SK-N-SH (cell line): ENCODE data around the gene SLC25A28. TPM values are rescaled to one million over a fixed set of nuclear protein-coding genes. Genes with fewer than 3 reads are reported as not detected.

ENCODE experiments used
- CTCF ChIA-PET: fragments of 300-600, 350-600 bp; formaldehyde crosslinking; extraction: SDS; loops from one replicate; lab custom pipeline; 2021; lab: Yijun Ruan, JAX
- POLR2A ChIA-PET: fragments of 350-600 bp; sonication (Branson Sonifier 250); formaldehyde crosslinking; extraction: SDS; loops from one replicate; lab custom pipeline; 2020; ENCODE audit warnings: antibody characterized with exemption, inconsistent platforms; lab: Yijun Ruan, JAX
- DNase-seq: peaks from one replicate; pipeline ENCODE4 v3.0.0; 2012
- H2AFZ ChIP-seq: fragments of 200-600 bp; sonication (generic); 2 replicates; pipeline ENCODE4 v1.8.1; 2016; ENCODE audit warnings: antibody characterized with exemption, mild to moderate bottlenecking, low read depth
- H3F3A ChIP-seq: fragments of 200-600 bp; sonication (generic); replicated peaks from 2 replicates; pipeline ENCODE3; 2016; ENCODE audit warnings: antibody characterized with exemption, mild to moderate bottlenecking; ENCODE audit not compliant: insufficient read depth
- H3K27ac ChIP-seq, 2 experiments: fragments of 200-500 bp in 1 of 2; fragments of 200-600 bp in 1 of 2; sonication (Bioruptor generic) in 1 of 2; sonication (generic), shearing (Covaris generic) in 1 of 2; 2 replicates each; pipeline versions ENCODE4 v1.5.1 to v1.6.1; 2014 to 2016; ENCODE audit warnings: low read depth in 2 of 2, inconsistent platforms in 1 of 2, low read length in 1 of 2, mild to moderate bottlenecking in 1 of 2, mixed read lengths in 1 of 2
- H3K27me3 ChIP-seq: fragments of 200-600 bp; sonication (generic), shearing (Covaris generic); 2 replicates; pipeline ENCODE4 v1.6.1; 2016; ENCODE audit warnings: mixed run types; ENCODE audit not compliant: insufficient read depth
- H3K36me3 ChIP-seq, 2 experiments: fragments of 200-500 bp in 1 of 2; fragments of 200-600 bp in 1 of 2; sonication (Bioruptor generic) in 1 of 2; sonication (generic) in 1 of 2; replicated peaks in 1 of 2; 2 replicates each; pipeline versions ENCODE3 to v1.5.1; 2014 to 2016; ENCODE audit warnings: low read length in 1 of 2, mild to moderate bottlenecking in 1 of 2; ENCODE audit not compliant: insufficient read depth in 2 of 2, control insufficient read depth in 1 of 2
- H3K4me1 ChIP-seq, 2 experiments: fragments of 200-500 bp in 1 of 2; fragments of 200-600 bp in 1 of 2; sonication (Bioruptor generic) in 1 of 2; sonication (generic), shearing (Covaris generic) in 1 of 2; 2 replicates each; pipeline versions ENCODE4 v1.5.1 to v1.6.1; 2014 to 2016; ENCODE audit warnings: low read depth in 1 of 2, low read length in 1 of 2, mixed run types in 1 of 2; ENCODE audit not compliant: insufficient read depth in 2 of 2, control insufficient read depth in 1 of 2
- H3K4me2 ChIP-seq: fragments of 200-600 bp; sonication (generic), shearing (Covaris generic); 2 replicates; pipeline ENCODE4 v1.6.1; 2017; ENCODE audit warnings: mixed run types
- H3K4me3 ChIP-seq, 2 experiments: fragments of 200-500 bp in 1 of 2; fragments of 200-600 bp in 1 of 2; sonication (Bioruptor generic) in 1 of 2; sonication (generic), shearing (Covaris generic) in 1 of 2; 2 replicates each; pipeline versions ENCODE4 v1.5.1 to v1.8.1; 2014 to 2016; ENCODE audit warnings: low read depth in 2 of 2, inconsistent platforms in 1 of 2, low read length in 1 of 2, mild to moderate bottlenecking in 1 of 2, mixed read lengths in 1 of 2, moderate library complexity in 1 of 2
- H3K79me2 ChIP-seq: fragments of 200-600 bp; sonication (generic); 2 replicates; pipeline ENCODE4 v1.8.1; 2017; ENCODE audit warnings: mild to moderate bottlenecking; ENCODE audit not compliant: insufficient read depth
- H3K9ac ChIP-seq: fragments of 200-600 bp; sonication (generic); 2 replicates; pipeline ENCODE4 v1.6.1; 2017; ENCODE audit warnings: mixed run types
- H3K9me2 ChIP-seq: fragments of 200-600 bp; sonication (generic); 2 replicates; pipeline ENCODE4 v1.6.1; 2017; ENCODE audit warnings: mixed run types
- H3K9me3 ChIP-seq: fragments of 200-600 bp; sonication (generic); 2 replicates; pipeline ENCODE4 v1.6.1; 2017; ENCODE audit warnings: mixed run types, mild to moderate bottlenecking, moderate library complexity
- H4K20me1 ChIP-seq: fragments of 200-600 bp; sonication (generic); 2 replicates; pipeline ENCODE4 v1.6.1; 2017; ENCODE audit warnings: mild to moderate bottlenecking, mixed run types; ENCODE audit not compliant: insufficient read depth
- EP300 ChIP-seq, 2 experiments: IDR thresholded peaks; 2 replicates each; pipeline versions ENCODE4 v1.4.0 to v1.6.1; 2012; ENCODE audit warnings: borderline replicate concordance in 1 of 2, low read depth in 1 of 2, low read length in 1 of 2
- FOSL2 ChIP-seq: IDR thresholded peaks from 2 replicates; pipeline ENCODE4 v1.4.0; 2012; ENCODE audit warnings: low read depth, mild to moderate bottlenecking, moderate library complexity, borderline replicate concordance
- FOXJ3 ChIP-seq: sonication (generic); formaldehyde crosslinking; IDR thresholded peaks from 2 replicates; pipeline ENCODE4 v1.5.1; 2020; ENCODE audit warnings: mild to moderate bottlenecking, missing genetic modification reagents
- GABPA ChIP-seq: IDR thresholded peaks from 2 replicates; pipeline ENCODE4 v1.4.0; 2012; ENCODE audit warnings: low read depth, mild to moderate bottlenecking
- MXI1 ChIP-seq: IDR thresholded peaks from 2 replicates; pipeline ENCODE4 v1.6.1; 2012; ENCODE audit warnings: mild to moderate bottlenecking, low read depth, low read length, improper control_type of control experiment
- NRF1 ChIP-seq: IDR thresholded peaks from 2 replicates; pipeline ENCODE4 v1.6.1; 2012; ENCODE audit warnings: low read depth, mild to moderate bottlenecking, low read length
- POLR2AphosphoS5 ChIP-seq: IDR thresholded peaks from 2 replicates; pipeline ENCODE4 v1.6.1; 2012; ENCODE audit warnings: low read depth, low read length
- RAD21 ChIP-seq: IDR thresholded peaks from 2 replicates; pipeline ENCODE4 v1.6.1; 2012; ENCODE audit warnings: mild to moderate bottlenecking, low read length
- RCOR1 ChIP-seq: fragments of 150-350 bp; IDR thresholded peaks from 2 replicates; pipeline ENCODE4 v1.6.1; 2017; ENCODE audit warnings: antibody characterized with exemption, low read length
- RFX5 ChIP-seq: IDR thresholded peaks from 2 replicates; pipeline ENCODE4 v1.6.1; 2012; ENCODE audit warnings: mild to moderate bottlenecking, improper control_type of control experiment, low read length
- RXRA ChIP-seq: IDR thresholded peaks from 2 replicates; pipeline ENCODE4 v1.4.0; 2012; ENCODE audit warnings: low read depth, mild to moderate bottlenecking, borderline replicate concordance
- SIN3A ChIP-seq: IDR thresholded peaks from 2 replicates; pipeline ENCODE4 v1.6.1; 2012; ENCODE audit warnings: low read depth, mild to moderate bottlenecking, low read length, moderate library complexity, borderline replicate concordance
- SMC3 ChIP-seq: IDR thresholded peaks from 2 replicates; pipeline ENCODE4 v1.6.1; 2012; ENCODE audit warnings: low read depth, low read length, improper control_type of control experiment
- TEAD4 ChIP-seq: IDR thresholded peaks from 2 replicates; pipeline ENCODE4 v1.4.0; 2012; ENCODE audit warnings: mild to moderate bottlenecking, borderline replicate concordance; ENCODE audit not compliant: insufficient read depth
- YY1 ChIP-seq: IDR thresholded peaks from 2 replicates; pipeline ENCODE4 v1.4.0; 2012; ENCODE audit warnings: low read depth, mild to moderate bottlenecking
- WGBS: methylation state at CpG from one replicate; pipeline ENCODE4 v1.1.6; 2017; ENCODE audit warnings: low lambda C conversion rate; 5-methylcytosine and 5-hydroxymethylcytosine counted together
- polyA plus RNA-seq, 3 experiments: library from polyadenylated mRNA; depleted of rRNA; stranded (reverse); fragments of >200 nt; gene quantifications; 2 replicates each; pipeline ENCODE4 v1.2.3, GENCODE V29; 2012
- TF ChIP-seq, protein P1 (sequence below): IDR thresholded peaks from 2 replicates; pipeline ENCODE4 v1.4.0; 2012; ENCODE audit warnings: low read depth
- TF ChIP-seq, protein P2 (sequence below): fragments of 200-600 bp; sonication (generic); IDR thresholded peaks from 2 replicates; pipeline ENCODE4 v1.6.1; 2017; ENCODE audit warnings: antibody characterized with exemption, mild to moderate bottlenecking, moderate library complexity
- TF ChIP-seq, protein P3 (sequence below): fragments of 150-350 bp; IDR thresholded peaks from 2 replicates; pipeline ENCODE4 v1.6.1; 2017; ENCODE audit warnings: antibody characterized with exemption, low read length, low read depth, borderline replicate concordance
- TF ChIP-seq, protein P4 (sequence below): IDR thresholded peaks from 2 replicates; pipeline ENCODE4 v1.6.1; 2012; ENCODE audit warnings: mild to moderate bottlenecking, low read depth, low read length, moderate library complexity
- TF ChIP-seq, protein P5 (sequence below): IDR thresholded peaks from 2 replicates; pipeline ENCODE4 v1.4.0; 2012; ENCODE audit warnings: low read depth, borderline replicate concordance
- TF ChIP-seq, protein P6 (sequence below): fragments of 150-350 bp; IDR thresholded peaks from 2 replicates; pipeline ENCODE4 v1.6.1; 2016; ENCODE audit warnings: mild to moderate bottlenecking, low read depth, low read length

SLC25A28 gene
- polyA plus RNA-seq, 1 of the 3 experiments (the other 2 are of a cell fraction): 23.8 TPM

DNA sequence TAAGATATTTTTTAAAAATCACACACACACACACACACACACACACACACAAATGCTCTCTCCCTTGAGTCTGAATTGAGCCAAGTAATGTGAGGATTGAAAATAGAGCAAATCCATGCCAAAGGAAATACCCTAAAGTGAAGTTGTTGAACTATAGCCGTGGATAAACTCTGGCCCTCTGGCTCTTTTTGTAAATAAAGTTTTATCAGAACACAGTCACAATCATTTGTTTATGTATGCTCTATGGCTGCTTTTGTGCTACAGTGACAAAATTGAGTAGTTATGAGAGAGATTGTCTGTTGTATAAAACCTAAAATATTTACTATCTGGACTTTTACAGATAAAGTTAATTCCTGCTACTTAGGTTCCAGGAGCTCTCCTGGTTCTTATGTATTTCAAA is 48.4 kb downstream of the SLC25A28 start:
- H3K4me2 ChIP-seq: no peak overlapping the region
- no peak overlapping the region for H3K4me3 ChIP-seq
- no peak overlapping the region for H3K9ac ChIP-seq
- TF ChIP-seq POLR2AphosphoS5 (no peak), MXI1 (no peak), SMC3 (no peak), TEAD4 (no peak), FOXJ3 (CRISPR knock-in tag) (no peak), YY1 (no peak), RXRA (no peak)
- TF ChIP-seq, protein P1, sequence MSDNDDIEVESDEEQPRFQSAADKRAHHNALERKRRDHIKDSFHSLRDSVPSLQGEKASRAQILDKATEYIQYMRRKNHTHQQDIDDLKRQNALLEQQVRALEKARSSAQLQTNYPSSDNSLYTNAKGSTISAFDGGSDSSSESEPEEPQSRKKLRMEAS: no peak
- TF ChIP-seq, protein P2, sequence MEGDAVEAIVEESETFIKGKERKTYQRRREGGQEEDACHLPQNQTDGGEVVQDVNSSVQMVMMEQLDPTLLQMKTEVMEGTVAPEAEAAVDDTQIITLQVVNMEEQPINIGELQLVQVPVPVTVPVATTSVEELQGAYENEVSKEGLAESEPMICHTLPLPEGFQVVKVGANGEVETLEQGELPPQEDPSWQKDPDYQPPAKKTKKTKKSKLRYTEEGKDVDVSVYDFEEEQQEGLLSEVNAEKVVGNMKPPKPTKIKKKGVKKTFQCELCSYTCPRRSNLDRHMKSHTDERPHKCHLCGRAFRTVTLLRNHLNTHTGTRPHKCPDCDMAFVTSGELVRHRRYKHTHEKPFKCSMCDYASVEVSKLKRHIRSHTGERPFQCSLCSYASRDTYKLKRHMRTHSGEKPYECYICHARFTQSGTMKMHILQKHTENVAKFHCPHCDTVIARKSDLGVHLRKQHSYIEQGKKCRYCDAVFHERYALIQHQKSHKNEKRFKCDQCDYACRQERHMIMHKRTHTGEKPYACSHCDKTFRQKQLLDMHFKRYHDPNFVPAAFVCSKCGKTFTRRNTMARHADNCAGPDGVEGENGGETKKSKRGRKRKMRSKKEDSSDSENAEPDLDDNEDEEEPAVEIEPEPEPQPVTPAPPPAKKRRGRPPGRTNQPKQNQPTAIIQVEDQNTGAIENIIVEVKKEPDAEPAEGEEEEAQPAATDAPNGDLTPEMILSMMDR: no peak
- TF ChIP-seq, protein P3, sequence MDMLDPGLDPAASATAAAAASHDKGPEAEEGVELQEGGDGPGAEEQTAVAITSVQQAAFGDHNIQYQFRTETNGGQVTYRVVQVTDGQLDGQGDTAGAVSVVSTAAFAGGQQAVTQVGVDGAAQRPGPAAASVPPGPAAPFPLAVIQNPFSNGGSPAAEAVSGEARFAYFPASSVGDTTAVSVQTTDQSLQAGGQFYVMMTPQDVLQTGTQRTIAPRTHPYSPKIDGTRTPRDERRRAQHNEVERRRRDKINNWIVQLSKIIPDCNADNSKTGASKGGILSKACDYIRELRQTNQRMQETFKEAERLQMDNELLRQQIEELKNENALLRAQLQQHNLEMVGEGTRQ: no peak
- H4K20me1 ChIP-seq: no peaks in the 10 kb centered on the region
- ChIA-PET POLR2A (no interaction called here), CTCF (interaction anchor here (1.4 kb wide), 1 partner anchor 11 kb away, joined by 5 read pairs; no protein-coding TSS in a partner anchor)
- H3K9me3 ChIP-seq: no peaks in the 10 kb centered on the region
- H3F3A ChIP-seq: no peaks in the 10 kb centered on the region
- no peak for DNase-seq
- H3K36me3 ChIP-seq: no peaks in the 10 kb centered on the region
- WGBS: 4% methylated on average over 1 of the region's 1 CpG
- no peaks in the 10 kb centered on the region for H3K4me1 ChIP-seq
- H2AFZ ChIP-seq: no peak overlapping the region
- H3K9me2 ChIP-seq: no peaks in the 10 kb centered on the region
- H3K79me2 ChIP-seq: no peaks in the 10 kb centered on the region
- peaks cover 57% of the 10 kb centered on the region for H3K27me3 ChIP-seq
- H3K27ac ChIP-seq: no peak overlapping the region

DNA sequence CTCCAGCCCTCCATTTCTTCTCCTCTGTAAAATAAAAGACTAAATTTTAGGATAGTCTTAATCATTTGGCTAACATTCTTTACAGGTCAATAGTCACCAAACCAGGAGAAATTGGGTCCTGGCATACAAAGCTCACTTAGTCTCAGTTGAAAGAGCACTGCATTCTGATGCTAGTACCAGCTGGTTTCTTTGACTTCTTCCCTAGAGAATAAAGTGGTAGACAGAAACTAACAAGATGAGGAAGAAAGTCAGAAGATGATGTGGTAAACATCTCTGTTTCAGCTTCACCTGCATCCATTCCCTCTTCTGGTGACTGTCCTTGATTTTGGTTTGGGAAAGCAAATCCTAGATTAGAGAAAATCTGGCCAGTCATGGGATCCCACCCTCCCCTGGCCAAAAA is 50.3 kb downstream of the SLC25A28 start:
- H2AFZ ChIP-seq: no peak overlapping the region
- no peaks in the 10 kb centered on the region for H3K79me2 ChIP-seq
- no peaks in the 10 kb centered on the region for H3F3A ChIP-seq
- no peak overlapping the region for H3K4me2 ChIP-seq
- H3K9ac ChIP-seq: no peak overlapping the region
- no peak for DNase-seq
- no peaks in the 10 kb centered on the region for H3K36me3 ChIP-seq
- H3K27me3 ChIP-seq: peaks cover 57% of the 10 kb centered on the region
- no peaks in the 10 kb centered on the region for H3K4me1 ChIP-seq
- CTCF ChIA-PET: interaction anchor here (1.3 kb wide), 1 partner anchor 9 kb away, joined by 5 read pairs; no protein-coding TSS in a partner anchor
- no peaks in the 10 kb centered on the region for H4K20me1 ChIP-seq
- TF ChIP-seq EP300 (IDR thresholded peaks at IDR 0.05; ENCODE audit: borderline replicate concordance in 1 of 2, low read depth in 1 of 2, low read length in 1 of 2): no peak
- TF ChIP-seq, protein P4, sequence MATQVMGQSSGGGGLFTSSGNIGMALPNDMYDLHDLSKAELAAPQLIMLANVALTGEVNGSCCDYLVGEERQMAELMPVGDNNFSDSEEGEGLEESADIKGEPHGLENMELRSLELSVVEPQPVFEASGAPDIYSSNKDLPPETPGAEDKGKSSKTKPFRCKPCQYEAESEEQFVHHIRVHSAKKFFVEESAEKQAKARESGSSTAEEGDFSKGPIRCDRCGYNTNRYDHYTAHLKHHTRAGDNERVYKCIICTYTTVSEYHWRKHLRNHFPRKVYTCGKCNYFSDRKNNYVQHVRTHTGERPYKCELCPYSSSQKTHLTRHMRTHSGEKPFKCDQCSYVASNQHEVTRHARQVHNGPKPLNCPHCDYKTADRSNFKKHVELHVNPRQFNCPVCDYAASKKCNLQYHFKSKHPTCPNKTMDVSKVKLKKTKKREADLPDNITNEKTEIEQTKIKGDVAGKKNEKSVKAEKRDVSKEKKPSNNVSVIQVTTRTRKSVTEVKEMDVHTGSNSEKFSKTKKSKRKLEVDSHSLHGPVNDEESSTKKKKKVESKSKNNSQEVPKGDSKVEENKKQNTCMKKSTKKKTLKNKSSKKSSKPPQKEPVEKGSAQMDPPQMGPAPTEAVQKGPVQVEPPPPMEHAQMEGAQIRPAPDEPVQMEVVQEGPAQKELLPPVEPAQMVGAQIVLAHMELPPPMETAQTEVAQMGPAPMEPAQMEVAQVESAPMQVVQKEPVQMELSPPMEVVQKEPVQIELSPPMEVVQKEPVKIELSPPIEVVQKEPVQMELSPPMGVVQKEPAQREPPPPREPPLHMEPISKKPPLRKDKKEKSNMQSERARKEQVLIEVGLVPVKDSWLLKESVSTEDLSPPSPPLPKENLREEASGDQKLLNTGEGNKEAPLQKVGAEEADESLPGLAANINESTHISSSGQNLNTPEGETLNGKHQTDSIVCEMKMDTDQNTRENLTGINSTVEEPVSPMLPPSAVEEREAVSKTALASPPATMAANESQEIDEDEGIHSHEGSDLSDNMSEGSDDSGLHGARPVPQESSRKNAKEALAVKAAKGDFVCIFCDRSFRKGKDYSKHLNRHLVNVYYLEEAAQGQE: no peak
- no peak for TF ChIP-seq NRF1
- TF ChIP-seq RCOR1: no peak
- TF ChIP-seq FOXJ3 (CRISPR knock-in tag): no peak
- TF ChIP-seq, protein P5, sequence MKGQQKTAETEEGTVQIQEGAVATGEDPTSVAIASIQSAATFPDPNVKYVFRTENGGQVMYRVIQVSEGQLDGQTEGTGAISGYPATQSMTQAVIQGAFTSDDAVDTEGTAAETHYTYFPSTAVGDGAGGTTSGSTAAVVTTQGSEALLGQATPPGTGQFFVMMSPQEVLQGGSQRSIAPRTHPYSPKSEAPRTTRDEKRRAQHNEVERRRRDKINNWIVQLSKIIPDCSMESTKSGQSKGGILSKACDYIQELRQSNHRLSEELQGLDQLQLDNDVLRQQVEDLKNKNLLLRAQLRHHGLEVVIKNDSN: no peak
- TF ChIP-seq SIN3A: no peak
- TF ChIP-seq RAD21: no peak
- TF ChIP-seq, protein P6, sequence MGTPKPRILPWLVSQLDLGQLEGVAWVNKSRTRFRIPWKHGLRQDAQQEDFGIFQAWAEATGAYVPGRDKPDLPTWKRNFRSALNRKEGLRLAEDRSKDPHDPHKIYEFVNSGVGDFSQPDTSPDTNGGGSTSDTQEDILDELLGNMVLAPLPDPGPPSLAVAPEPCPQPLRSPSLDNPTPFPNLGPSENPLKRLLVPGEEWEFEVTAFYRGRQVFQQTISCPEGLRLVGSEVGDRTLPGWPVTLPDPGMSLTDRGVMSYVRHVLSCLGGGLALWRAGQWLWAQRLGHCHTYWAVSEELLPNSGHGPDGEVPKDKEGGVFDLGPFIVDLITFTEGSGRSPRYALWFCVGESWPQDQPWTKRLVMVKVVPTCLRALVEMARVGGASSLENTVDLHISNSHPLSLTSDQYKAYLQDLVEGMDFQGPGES: no peak
- TF ChIP-seq MXI1: no peak
- no peak for TF ChIP-seq GABPA
- no peak for TF ChIP-seq FOSL2
- no peak for TF ChIP-seq RFX5
- POLR2A ChIA-PET: no interaction called here
- no peak overlapping the region for H3K4me3 ChIP-seq
- no peaks in the 10 kb centered on the region for H3K9me3 ChIP-seq
- H3K27ac ChIP-seq: no peak overlapping the region
- no peaks in the 10 kb centered on the region for H3K9me2 ChIP-seq
